Ovary (tissue), 9 donors: ENCODE results near the gene SPRED1. TPM values are rescaled to one million over a fixed set of nuclear protein-coding genes. Genes with fewer than 3 reads are reported as not detected.
"Not testable (repeated sequence)": the region's sequence is repeated elsewhere in the genome, so short reads cannot be mapped to it uniquely, and the experiment has no call there.

Experiments used
- DNase-seq, 5 donors: peaks; one replicate each; pipeline ENCODE4 v3.0.0-alpha.2; 2019 to 2020
- H3K27ac ChIP-seq, 2 donors: fragments of 200-600 bp; one replicate each; pipeline versions ENCODE4 v1.5.1 to v1.8.0; 2019 to 2022
- H3K27me3 ChIP-seq: fragments of 200-600 bp; one replicate; pipeline ENCODE4 v1.8.0; 2022
- H3K36me3 ChIP-seq: fragments of 200-600 bp; sonication (generic); one replicate; pipeline ENCODE4 v1.5.1; 2019
- H3K4me1 ChIP-seq: one replicate; pipeline ENCODE4 v1.8.1; 2013; ENCODE audit warnings: mild to moderate bottlenecking, moderate library complexity; ENCODE audit not compliant: insufficient read depth
- H3K4me3 ChIP-seq: fragments of 200-600 bp; sonication (generic); one replicate; pipeline ENCODE4 v1.5.1; 2017
- H3K9me3 ChIP-seq, 2 donors: fragments of 200-600 bp in 1 of 2; sonication (generic) in 1 of 2; one replicate each; pipeline versions ENCODE4 v1.5.1 to v1.8.1; 2013 to 2019; ENCODE audit warnings: mild to moderate bottlenecking in 1 of 2, moderate library complexity in 1 of 2
- CTCF ChIP-seq, 3 donors: fragments of 450-650 bp in 2 of 3; fragments of 200-600 bp in 1 of 3; IDR thresholded peaks; one replicate each; pipeline versions ENCODE4 v1.5.1 to v1.8.0; 2016 to 2022; ENCODE audit warnings: antibody characterized with exemption in 3 of 3, mild to moderate bottlenecking in 1 of 3
- EP300 ChIP-seq: sonication (generic); formaldehyde crosslinking; IDR thresholded peaks from one replicate; pipeline ENCODE4 v1.6.1; 2017; ENCODE audit warnings: antibody characterized with exemption
- POLR2A ChIP-seq: fragments of 450-650 bp; IDR thresholded peaks from one replicate; pipeline ENCODE4 v1.6.1; 2017; ENCODE audit warnings: antibody characterized with exemption, mild to moderate bottlenecking, moderate library complexity
- WGBS, 3 donors: extraction: QIAGEN DNeasy Blood & Tissue Kit in 1 of 3; methylation state at CpG; one replicate each; pipeline versions ENCODE4 v1.1.5 to v1.1.7; 2013 to 2017; 5-methylcytosine and 5-hydroxymethylcytosine counted together
- intact Hi-C, 4 donors: fragments of 100-400 bp; cut with DNase I; formaldehyde crosslinking; loops; one replicate each; pipeline versions ENCODE4 v1.11.0 to v1.15.1; 2022 to 2023
- polyA plus RNA-seq, 2 donors: library from polyadenylated mRNA; stranded (reverse); fragments of 200-250 nt in 1 of 2; fragments of 350-450 nt in 1 of 2; fragmentation: Illumina TruSeq in 1 of 2; extraction: RNeasy Lipid Tissue Mini Kit (QIAGEN cat#74804) in 1 of 2; gene quantifications; one replicate each; pipeline ENCODE4 v1.2.3, GENCODE V29; 2013 to 2014
- total RNA-seq, 7 donors: library from RNA; depleted of rRNA in 2 of 7; stranded (reverse); fragments of >200 nt in 2 of 7; fragmentation: NEBNext Ultra II Directional in 3 of 7; extraction: Animal tissue kit (Norgen Biotek cat#: 25700) in 3 of 7; gene quantifications; one replicate each; pipeline versions ENCODE4 v1.1.0 to v1.2.4, GENCODE V29; 2016 to 2023
- donor health status: DM: no; HTN: no; CAD: no; lungs with moderate emphysema.
- donor health status: DM: no; HTN: no; CAD: no.
- donor health status: Bipolar disorder and iron deficiency.
- donor health status: DM: yes; HTN: yes; CAD: no.
- donor health status: DM: no; HTN: no; CAD: no.
- donor health status: DM: yes; HTN: yes; CAD: no.

The SPRED1 gene
- total and polyA plus RNA-seq, 9 donors: 8.5 to 30.5 (median 20.4) TPM

GRCh38 chr15:38227941-38228340 is 24.7 kb upstream of the SPRED1 start:
- Histone ChIP-seq H3K36me3 (no peaks in the 10 kb centered on the region), H3K27me3 (no peaks in the 10 kb centered on the region), H3K9me3 (no peaks in the 10 kb centered on the region), H3K4me3 (no peak overlapping the region), H3K4me1 (no peaks in the 10 kb centered on the region), H3K27ac (no peak overlapping the region)
- intact Hi-C loops: no loop called here
- TF ChIP-seq POLR2A: no peak
- no peak for TF ChIP-seq EP300
- TF ChIP-seq CTCF (IDR thresholded peaks at IDR 0.05): no peak
- DNase-seq: no peak

GRCh38 chr15:38228618-38229017 is 24.0 kb upstream of the SPRED1 start:
- no peaks in the 10 kb centered on the region for H3K4me1 ChIP-seq
- peak in 1 of 3 donors; percentile 0 for TF ChIP-seq CTCF (IDR thresholded peaks at IDR 0.05)
- TF ChIP-seq EP300: no peak
- H3K36me3 ChIP-seq: no peaks in the 10 kb centered on the region
- H3K27ac ChIP-seq: no peak overlapping the region
- 89 to 95% (median 90%) methylated on average over 1 of the region's 1 CpG for WGBS, 3 donors
- no peak overlapping the region for H3K4me3 ChIP-seq
- intact Hi-C loops: no loop called here
- H3K9me3 ChIP-seq: no peaks in the 10 kb centered on the region
- DNase-seq: no peak
- H3K27me3 ChIP-seq: no peaks in the 10 kb centered on the region

- H3K9me3 ChIP-seq: no peaks in the 10 kb centered on the region
- DNase-seq: no peak
- H3K4me3 ChIP-seq: no peak overlapping the region
- no peak for TF ChIP-seq EP300
- TF ChIP-seq POLR2A: no peak
- TF ChIP-seq CTCF (IDR thresholded peaks at IDR 0.05): no peak
- H3K4me1 ChIP-seq: no peaks in the 10 kb centered on the region
- H3K36me3 ChIP-seq: no peaks in the 10 kb centered on the region
- intact Hi-C loops: loop anchor here in 1 of 4 donors (5.0 kb wide), 1 partner anchor 52 kb away; no protein-coding TSS in a partner anchor
- 90 to 95% (median 94%) methylated on average over 3 of the region's 3 CpGs for WGBS, 3 donors
- H3K27ac ChIP-seq: no peak overlapping the region
- no peaks in the 10 kb centered on the region for H3K27me3 ChIP-seq
Measured at GRCh38 chr15:38229705-38230310, 22.8 kb upstream of the SPRED1 start.

GRCh38 chr15:38231436-38231835 is 21.2 kb upstream of the SPRED1 start:
- no peaks in the 10 kb centered on the region for H3K27me3 ChIP-seq
- no peak overlapping the region for H3K27ac ChIP-seq
- intact Hi-C loops: loop anchor here in 1 of 4 donors (5.0 kb wide), 1 partner anchor 51 kb away; no protein-coding TSS in a partner anchor
- H3K9me3 ChIP-seq: no peaks in the 10 kb centered on the region
- 95 to 99% (median 95%) methylated on average over 5 of the region's 5 CpGs for WGBS, 3 donors
- no peak overlapping the region for H3K4me3 ChIP-seq
- H3K4me1 ChIP-seq: no peaks in the 10 kb centered on the region
- no peaks in the 10 kb centered on the region for H3K36me3 ChIP-seq
- no peak for DNase-seq
- TF ChIP-seq CTCF (IDR thresholded peaks at IDR 0.05) (no peak), POLR2A (no peak), EP300 (no peak)

- H3K4me1 ChIP-seq, H3K4me3 ChIP-seq, DNase-seq, intact Hi-C loops, H3K36me3 ChIP-seq, H3K27me3 ChIP-seq, H3K9me3 ChIP-seq, H3K27ac ChIP-seq: not testable (repeated sequence)
- 93 to 97% (median 95%) methylated on average over 9 of the region's 9 CpGs for WGBS, 3 donors
Measured at GRCh38 chr15:38237021-38237420, 15.6 kb upstream of the SPRED1 start.
